Measurements from ENCODE around the gene RAPGEF2.

DNA sequence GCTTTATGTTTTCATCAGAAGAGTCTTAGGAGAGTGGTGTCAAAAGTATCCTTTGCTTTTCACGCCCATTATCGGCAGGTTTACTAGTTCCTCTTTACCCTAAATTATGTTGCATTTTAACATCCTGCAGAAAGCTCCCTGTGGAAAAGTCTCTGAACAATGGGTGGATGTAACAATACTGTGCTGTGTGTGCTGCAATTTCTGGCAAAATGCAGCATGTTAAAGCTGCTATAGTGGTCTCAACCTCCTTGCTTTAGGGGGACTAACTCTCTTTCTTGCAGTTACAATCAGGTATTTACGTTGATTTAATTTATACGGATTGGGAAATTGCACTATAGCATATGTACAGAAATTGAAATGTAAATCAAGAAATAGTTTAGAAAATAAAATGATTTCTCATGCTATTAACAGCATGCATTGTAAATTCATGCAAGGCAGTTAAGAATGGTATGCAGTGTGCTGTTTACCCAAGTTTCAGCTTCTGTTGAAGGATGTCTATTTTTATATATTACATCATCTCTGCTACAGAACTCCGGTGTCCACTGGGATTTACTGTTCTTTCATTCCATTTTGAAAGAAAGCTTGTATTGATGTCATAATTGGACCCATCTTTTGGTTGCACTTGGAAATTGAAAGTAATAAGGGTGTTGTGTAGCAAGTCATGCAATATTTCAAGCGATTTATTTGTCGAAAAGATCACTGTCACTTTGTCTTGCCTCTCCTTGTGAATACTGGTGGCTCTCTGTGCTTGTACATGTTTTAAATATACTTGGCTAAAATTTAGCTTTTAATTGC lies 145.7 kb downstream of the RAPGEF2 start:
- TF ChIP-seq CTCF (IDR thresholded peaks at IDR 0.05) (no peak), POLR2AphosphoS5 (IDR thresholded peaks at IDR 0.05) (no peak), POLR2A (IDR thresholded peaks at IDR 0.05) (no peak)

Measured in stomach (tissue), 4 donors.